Pons (tissue), 1 donor: ENCODE measurements around the gene PPIF.
"Not testable (repeated sequence)": the region's sequence is repeated elsewhere in the genome, so short reads cannot be mapped to it uniquely, and the experiment has no call there.

Experiments
- DNase-seq: peaks from one replicate; pipeline ENCODE4 v3.0.0-alpha.2; 2016; ENCODE audit warnings: low spot score

PPIF gene

GRCh38 chr10:79331709-79332108 lies 15.6 kb upstream of the PPIF start:
- no peak for DNase-seq

GRCh38 chr10:79332610-79333315 lies 14.5 kb upstream of the PPIF start:
- DNase-seq, result not testable (repeated sequence)

- DNase-seq, result no peak
These were observed 13.8 kb upstream of the PPIF start for GRCh38 chr10:79333513-79333912.

GRCh38 chr10:79334573-79334972 lies 12.7 kb upstream of the PPIF start:
- no peak for DNase-seq

GRCh38 chr10:79335094-79335469 lies 12.2 kb upstream of the PPIF start:
- DNase-seq, result peak; percentile 86

- DNase-seq, result peak; percentile 98
These were observed 11.6 kb upstream of the PPIF start for GRCh38 chr10:79335470-79336235.

GRCh38 chr10:79336276-79336675 lies 11.0 kb upstream of the PPIF start:
- DNase-seq, result no peak

- no peak for DNase-seq
These were observed 10.5 kb upstream of the PPIF start for GRCh38 chr10:79336739-79337138.

GRCh38 chr10:79337783-79338469 lies 9.3 kb upstream of the PPIF start:
- DNase-seq, result not testable (repeated sequence)

- DNase-seq, result no peak
These were observed 8.0 kb upstream of the PPIF start for GRCh38 chr10:79339266-79339665.

- DNase-seq, result no peak
These were observed 6.5 kb upstream of the PPIF start for GRCh38 chr10:79340646-79341244.

GRCh38 chr10:79342295-79342761 lies 4.9 kb upstream of the PPIF start:
- no peak for DNase-seq

- no peak for DNase-seq
These were observed 4.3 kb upstream of the PPIF start for GRCh38 chr10:79342811-79343561.

- DNase-seq, result no peak
These were observed 2.6 kb upstream of the PPIF start for GRCh38 chr10:79344502-79345195.

- no peak for DNase-seq
These were observed 1.8 kb upstream of the PPIF start for GRCh38 chr10:79345241-79346011.

GRCh38 chr10:79346012-79346340 lies 1.3 kb upstream of the PPIF start:
- DNase-seq, result no peak

- no peak for DNase-seq
These were observed 662 bp upstream of the PPIF start for GRCh38 chr10:79346388-79347225.

- no peak for DNase-seq
These were observed 798 bp downstream of the PPIF start for GRCh38 chr10:79347894-79348639.

- DNase-seq, result no peak
These were observed 1.3 kb downstream of the PPIF start for GRCh38 chr10:79348640-79348988.
